GM18505 (cell line): ENCODE measurements around the gene DCC.

ENCODE experiments used
- ATAC-seq: cut with Tn5 transposase; IDR thresholded peaks from one replicate; pipeline ENCODE4 v1.9.1; 2021; ENCODE audit not compliant: unreplicated experiment
- POLR2A ChIP-seq: IDR thresholded peaks from 4 replicates; pipeline ENCODE4 v1.6.1; 2011; ENCODE audit warnings: borderline replicate concordance; ENCODE audit not compliant: insufficient read depth, insufficient read length; ENCODE audit errors: extremely low read depth

The DCC gene

DNA sequence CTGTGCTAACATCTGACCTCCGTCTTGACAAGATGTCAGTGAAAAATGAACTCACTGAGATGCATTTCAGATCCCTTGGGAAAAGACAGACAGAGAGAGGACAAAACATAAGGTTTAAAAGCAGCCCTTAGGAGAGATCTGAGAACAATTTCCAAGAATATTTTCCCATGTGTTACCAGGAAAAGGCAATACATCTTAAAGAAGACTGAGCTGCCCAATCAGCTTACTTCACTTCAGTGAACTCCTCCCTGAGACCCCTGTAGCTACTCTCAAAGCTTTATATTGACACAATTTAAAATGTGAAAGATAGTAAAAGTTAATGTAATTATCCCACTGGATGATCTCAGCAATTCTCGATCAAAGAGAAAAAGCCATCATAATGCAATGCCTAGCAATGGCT lies 505.0 kb downstream of the DCC start:
- ATAC-seq = no peak
- no peak for TF ChIP-seq POLR2A

DNA sequence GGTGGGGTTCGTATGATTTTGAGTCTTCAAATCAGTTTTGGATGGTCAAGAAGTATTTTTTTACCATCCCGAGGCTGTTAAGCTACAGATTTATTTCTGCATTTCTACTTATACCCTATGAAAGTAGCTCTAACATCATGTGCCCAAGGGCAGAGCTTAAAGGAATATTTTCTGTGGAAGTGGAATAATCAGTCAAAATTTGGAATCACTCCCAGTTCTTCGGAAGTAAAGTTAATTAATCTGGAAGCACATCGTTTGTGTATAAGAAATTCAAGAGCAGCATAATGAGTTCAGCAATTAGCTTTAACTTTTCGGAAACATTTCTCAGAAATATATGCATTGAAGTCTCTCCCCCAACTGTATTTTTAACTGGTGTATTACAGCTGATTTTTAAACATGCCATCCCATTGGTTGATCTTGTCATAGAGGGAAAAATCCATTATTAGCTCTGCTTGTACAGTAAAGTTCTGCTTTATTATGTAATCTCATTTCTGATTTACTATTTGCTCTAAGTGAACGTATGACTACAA lies 510.1 kb downstream of the DCC start:
- ATAC-seq = no peak
- TF ChIP-seq POLR2A = no peak

DNA sequence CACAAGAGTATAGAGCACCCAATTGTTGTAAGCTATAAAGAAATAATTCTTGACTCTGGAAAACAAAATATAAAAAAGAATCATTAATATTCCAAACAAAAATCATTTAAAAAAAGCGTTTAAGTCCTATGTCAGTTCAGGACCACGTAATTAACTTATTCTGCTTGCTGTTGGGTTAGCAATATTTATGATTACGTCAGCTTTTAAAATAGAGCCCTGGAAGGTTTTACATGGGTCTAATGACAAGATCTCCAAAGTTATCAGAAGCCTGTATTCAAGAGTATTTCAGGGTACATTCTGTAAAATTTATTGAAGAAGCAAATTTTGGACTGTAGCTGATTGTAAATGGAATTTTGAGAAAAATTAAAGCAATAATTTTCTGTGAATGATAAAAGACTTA lies 521.6 kb downstream of the DCC start:
- TF ChIP-seq POLR2A = no peak
- no peak for ATAC-seq

DNA sequence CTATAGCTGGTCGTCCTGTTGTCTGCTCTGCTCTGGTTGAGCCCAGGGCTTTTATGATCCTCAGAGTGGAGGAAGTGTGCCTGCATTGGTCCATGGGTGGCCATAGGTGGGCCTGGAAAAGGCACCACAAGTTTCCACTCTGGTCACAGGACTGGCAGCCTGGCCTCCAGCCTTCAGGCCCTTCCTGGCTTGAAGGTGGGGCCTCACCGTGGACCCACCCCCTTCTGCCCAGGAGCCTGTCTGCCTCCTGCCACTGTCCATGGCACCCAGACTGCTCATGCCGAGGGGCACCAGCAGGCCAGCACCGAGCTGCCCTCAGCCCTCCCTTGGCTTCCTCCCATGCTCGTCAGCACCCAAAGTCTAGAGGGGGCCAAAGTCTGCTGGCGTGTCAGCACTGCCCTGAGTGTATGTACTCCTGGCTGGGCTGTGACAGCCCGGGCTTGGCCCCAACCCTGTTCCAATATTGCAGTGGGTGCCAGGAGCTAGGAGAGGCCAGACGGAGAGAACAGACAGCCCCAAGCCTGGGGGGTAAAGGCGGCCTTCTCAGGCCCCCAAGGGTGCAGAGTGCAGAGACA lies 529.4 kb downstream of the DCC start:
- TF ChIP-seq POLR2A = no peak
- ATAC-seq = no peak

DNA sequence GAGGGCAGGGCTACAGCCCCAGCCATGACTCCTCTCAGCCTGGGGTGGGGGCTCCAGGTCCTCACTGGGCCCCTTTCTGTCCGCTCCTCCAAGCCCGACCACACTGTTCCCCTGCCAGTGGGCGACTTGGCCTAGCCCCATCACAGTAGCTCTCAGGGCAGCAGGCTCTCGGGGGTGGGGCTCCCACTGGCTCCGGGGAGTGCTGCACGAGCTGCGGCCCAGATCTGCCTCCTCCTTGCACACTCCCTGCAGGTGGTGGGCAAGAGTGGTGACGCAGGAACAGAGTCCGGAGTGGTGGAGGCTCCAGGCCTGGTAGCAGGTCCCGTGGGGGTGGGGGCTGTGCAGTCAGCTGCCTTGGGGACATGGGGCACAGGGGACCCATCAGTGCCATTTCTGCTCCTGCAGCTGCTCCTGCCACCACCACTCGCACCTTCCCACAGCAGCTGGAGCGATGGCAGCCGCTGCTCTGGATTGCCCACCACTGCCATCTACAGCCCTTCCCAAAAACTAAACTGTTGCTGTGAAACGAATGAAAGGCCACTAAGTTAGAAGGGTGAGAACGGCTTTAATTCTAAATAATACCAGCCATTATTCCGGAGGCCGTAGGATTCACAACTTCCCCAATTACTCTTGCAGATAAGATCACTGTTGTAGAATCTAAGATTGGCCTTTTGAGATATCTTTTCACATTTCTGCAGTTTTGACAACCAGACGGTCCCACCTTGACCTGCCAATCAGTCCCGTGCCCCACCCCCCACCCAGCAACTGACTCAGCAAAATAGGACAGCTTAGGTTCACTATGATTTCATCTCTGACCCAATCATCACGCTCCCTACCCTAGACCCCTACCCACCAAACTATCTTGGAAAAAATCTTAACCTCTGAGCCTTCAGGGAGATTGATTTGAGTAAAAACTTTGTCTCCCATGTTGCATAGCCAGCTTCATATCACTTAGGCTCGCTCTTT lies 530.2 kb downstream of the DCC start:
- no peak for TF ChIP-seq POLR2A
- no peak for ATAC-seq

DNA sequence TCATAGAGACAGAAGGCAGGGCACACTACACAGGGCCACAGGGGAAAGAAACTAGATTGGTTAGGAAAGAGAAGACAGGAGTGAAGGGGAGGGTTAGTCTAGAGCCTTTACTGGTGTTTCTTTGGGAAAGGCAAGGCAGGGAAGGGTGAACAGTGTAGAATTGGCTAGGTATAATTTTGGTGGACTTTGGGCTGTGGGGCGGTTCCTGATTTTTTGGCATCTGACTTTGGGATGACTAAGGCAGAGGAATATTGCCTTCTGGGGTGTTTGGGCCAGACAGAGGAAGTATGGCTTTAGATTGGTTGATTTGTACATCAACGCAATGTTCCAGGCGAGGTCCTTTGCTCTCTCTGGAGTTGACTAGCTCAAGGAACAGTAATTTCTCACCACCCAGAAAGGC lies 534.8 kb downstream of the DCC start:
- no peak for TF ChIP-seq POLR2A

DNA sequence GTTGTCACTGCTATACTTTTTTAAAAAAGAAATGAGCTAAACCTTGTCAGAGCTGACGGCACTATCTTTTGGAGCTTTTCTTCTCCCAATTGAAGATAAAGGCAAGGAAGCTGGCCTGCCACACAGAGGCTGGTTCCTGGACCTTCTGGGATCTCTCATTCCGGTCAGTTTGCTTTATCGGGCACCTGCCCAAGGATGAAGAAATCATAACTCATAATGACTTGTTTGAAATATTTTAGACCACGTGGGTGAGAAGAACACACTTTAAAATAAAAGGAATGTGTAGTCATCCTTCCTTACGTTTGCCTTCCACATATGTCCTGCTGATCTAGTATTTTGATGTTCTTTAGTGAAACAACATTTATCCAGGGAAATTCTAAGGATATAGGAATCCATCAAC lies 535.7 kb downstream of the DCC start:
- no peak for ATAC-seq
- no peak for TF ChIP-seq POLR2A

More for the DNA sequence above, 534.8 kb downstream of the DCC start:
- no peak for ATAC-seq

DNA sequence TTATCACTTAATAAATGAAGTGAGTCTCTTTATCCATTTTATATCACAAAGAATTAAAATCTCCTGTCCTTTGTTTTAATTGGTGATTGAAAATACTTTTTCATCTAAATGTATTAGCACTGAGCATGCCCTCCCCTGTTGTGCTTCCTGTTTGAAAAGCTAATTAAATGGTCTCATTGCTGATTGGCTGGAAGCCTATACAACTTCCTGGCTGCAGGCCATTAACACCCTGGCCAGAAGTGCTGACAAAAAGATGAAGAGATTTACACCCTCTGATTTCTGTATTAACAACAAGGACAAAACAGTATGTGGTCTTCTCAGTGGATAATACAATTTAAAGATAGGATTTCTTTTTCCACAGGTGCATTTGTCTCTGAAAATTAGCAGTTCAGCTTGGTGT lies 548.0 kb downstream of the DCC start:
- no peak for TF ChIP-seq POLR2A
- no peak for ATAC-seq

DNA sequence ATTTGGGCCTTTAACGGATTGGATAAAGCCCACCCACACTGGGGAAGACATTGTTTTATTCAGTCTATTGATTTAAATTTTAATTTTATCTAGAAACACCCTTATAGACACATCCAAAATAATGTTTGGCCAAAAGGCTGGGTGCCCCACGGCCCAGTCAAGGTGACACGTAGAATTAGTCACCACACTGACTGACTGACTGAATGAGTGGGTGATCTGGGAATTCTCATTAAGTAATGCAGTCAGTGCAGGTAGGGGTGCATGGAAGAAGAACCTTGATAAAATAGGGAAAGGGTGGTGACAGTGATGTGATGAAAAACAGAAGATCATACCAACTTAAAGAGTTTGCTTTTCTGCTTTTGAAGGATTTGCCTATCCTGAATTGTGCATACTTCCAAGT lies 554.8 kb downstream of the DCC start:
- ATAC-seq = no peak
- TF ChIP-seq POLR2A = no peak

DNA sequence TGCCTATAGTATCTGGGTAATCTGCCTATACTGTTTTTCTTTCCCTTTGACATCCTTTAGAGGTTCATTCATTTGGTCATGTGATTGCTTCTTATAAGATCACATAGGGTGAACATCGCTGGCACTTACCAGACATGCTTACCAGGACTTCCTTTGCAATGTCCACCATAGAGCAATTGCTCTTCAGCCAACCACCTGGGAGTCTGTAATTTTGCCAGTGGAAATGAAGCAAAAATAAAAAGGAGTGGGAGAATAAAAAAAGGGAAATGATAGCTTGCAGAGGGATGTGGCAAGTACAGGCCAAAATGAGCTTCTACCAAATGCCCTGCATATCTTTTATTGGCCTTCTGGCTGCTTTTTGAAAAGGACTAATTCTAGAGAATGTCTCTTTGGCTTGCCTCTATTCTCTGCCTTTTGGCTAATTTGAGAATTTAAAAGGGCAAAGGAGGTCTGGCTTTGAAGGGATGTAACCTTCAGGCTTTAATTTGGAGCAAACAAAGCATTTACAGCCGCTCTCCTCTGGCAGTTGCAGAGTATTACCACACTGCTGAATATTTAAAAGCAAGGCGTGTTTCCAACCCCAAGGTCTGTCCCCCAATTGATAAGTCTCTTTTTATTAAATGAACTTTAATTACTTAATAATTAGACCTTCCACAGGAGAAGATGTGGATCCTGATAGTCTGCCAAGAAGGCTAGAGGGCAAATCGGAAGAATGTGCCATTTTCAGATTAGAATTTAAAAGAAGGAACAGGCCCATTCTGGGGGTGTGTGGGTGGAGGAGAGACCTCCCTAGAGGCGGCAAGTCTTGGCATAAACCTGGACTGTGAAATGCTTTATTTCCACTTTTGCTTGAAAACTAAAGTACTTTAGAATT lies 557.9 kb downstream of the DCC start:
- no peak for ATAC-seq
- no peak for TF ChIP-seq POLR2A

DNA sequence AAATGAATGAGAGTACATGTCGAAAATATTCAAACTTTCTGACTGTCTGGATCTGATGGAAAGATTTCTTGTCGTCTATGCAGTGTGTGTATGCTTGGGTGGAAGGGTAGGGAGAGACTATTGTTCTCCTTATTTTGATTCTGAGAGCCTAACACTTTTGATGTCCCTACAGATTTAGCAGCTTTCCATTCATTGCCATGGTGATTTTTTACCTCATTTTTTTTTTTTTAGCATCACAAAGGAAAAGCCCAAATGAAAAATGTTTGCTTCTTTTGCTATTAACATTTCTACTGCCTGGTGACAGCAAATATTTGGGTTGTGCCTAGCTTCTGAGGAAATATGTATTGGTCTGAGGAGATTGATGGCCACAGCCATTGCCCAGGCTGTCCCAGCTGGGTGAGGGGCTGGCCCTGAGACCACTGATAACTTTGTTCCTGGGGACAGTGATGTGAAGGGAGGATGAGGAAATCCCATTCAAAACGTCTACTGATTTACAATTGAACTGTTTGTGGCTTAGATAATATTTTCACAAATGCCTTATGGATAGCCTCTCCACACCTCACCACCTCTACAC lies 558.6 kb downstream of the DCC start:
- TF ChIP-seq POLR2A = no peak
- ATAC-seq = no peak

DNA sequence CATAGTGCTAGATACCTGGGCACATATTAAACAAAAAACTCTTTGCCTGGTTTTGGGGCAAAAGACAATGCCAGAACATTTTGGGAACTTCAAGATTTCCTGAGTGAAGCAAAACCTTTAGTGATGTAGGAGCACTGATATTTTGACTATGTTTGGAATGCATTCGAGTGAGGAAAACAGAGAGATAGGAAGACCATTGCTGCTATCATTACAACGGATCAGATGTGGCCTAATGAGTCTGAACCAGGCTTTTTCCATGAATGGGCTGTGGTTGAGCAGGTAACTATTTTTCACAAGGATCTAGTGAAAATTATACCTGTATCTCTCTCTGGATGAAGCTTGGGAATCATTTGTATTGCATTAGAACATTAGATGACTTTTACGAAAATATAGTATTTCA lies 562.2 kb downstream of the DCC start:
- no peak for ATAC-seq
- TF ChIP-seq POLR2A = no peak

DNA sequence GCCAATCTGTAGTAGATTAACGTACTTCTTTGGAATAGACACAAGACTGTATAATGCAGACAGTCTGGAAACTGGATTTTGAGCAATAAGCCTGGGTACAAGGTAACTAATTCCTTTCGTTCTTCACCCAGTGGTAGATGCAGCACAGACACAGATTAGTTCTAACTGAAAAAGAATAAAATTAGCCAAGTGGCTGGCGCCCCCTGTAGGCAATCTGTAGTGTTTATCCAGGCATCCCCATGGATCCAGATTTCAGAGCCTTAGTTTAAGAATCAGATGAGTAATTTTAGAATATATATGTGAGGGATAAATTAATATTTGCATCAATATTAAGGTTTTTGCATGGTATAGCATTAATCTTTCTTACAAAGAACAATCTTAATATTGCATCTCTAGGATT lies 563.9 kb downstream of the DCC start:
- no peak for ATAC-seq
- TF ChIP-seq POLR2A = no peak
